DND-41 (cell line): ENCODE results near the gene SAMD4A.

ENCODE experiments used
- EZH2 ChIP-seq: IDR thresholded peaks from 3 replicates; pipeline ENCODE4 v1.6.1; 2012; ENCODE audit warnings: borderline replicate concordance, low read depth, mild to moderate bottlenecking, moderate library complexity, low read length, inconsistent platforms; ENCODE audit not compliant: severe bottlenecking
- TF ChIP-seq, protein P1 (sequence below): IDR thresholded peaks from 2 replicates; pipeline ENCODE4 v1.5.1; 2012; ENCODE audit warnings: borderline replicate concordance, low read length, moderate library complexity, mild to moderate bottlenecking; ENCODE audit not compliant: poor library complexity, severe bottlenecking; ENCODE audit errors: extremely low read depth

DNA sequence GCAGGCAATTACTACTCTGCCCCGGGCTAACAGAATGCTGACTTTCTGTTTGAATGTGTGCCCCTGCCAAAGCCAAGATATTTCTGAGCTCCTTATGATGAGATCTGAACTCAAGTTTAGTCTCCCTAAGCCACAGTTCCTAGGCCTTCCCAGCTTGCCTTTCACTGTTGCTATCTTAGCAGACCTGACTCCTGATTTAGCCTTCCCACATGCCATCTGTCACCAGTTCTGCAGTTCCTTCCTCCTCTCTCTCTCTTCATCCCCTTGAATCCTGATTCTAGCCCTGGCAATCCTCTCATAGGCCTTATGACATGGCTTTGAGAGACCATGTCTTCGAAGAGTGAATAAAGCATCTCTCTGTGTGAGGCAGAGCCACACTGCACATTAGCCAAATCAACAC is 12.5 kb upstream of the SAMD4A start:
- TF ChIP-seq EZH2 = no peak
- TF ChIP-seq, protein P1, sequence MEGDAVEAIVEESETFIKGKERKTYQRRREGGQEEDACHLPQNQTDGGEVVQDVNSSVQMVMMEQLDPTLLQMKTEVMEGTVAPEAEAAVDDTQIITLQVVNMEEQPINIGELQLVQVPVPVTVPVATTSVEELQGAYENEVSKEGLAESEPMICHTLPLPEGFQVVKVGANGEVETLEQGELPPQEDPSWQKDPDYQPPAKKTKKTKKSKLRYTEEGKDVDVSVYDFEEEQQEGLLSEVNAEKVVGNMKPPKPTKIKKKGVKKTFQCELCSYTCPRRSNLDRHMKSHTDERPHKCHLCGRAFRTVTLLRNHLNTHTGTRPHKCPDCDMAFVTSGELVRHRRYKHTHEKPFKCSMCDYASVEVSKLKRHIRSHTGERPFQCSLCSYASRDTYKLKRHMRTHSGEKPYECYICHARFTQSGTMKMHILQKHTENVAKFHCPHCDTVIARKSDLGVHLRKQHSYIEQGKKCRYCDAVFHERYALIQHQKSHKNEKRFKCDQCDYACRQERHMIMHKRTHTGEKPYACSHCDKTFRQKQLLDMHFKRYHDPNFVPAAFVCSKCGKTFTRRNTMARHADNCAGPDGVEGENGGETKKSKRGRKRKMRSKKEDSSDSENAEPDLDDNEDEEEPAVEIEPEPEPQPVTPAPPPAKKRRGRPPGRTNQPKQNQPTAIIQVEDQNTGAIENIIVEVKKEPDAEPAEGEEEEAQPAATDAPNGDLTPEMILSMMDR = no peak
